BJ (cell line): ENCODE results near the gene RPL36. TPM values are rescaled to one million over a fixed set of nuclear protein-coding genes. Genes with fewer than 3 reads are reported as not detected.
"Not testable (repeated sequence)": the region's sequence is repeated elsewhere in the genome, so short reads cannot be mapped to it uniquely, and the experiment has no call there.

Experiments used
- CTCF ChIA-PET: fragments of 350-600 bp; formaldehyde crosslinking; extraction: SDS; loops from one replicate; lab custom pipeline; 2021; ENCODE audit warnings: antibody characterized with exemption, inconsistent platforms; lab: Yijun Ruan, JAX
- POLR2A ChIA-PET: fragments of 300-600 bp; sonication (Branson Sonifier 250); formaldehyde crosslinking; extraction: SDS; loops from one replicate; lab custom pipeline; 2021; ENCODE audit warnings: antibody characterized with exemption; lab: Charles Lee
- DNase-seq: peaks from one replicate; pipeline ENCODE4 v3.0.0-alpha.2; 2011; ENCODE audit warnings: low read depth
- H3K27me3 ChIP-seq: 2 replicates; pipeline ENCODE4 v1.6.0; 2011; ENCODE audit warnings: low read length; ENCODE audit not compliant: control insufficient read depth, insufficient read depth
- H3K36me3 ChIP-seq: 2 replicates; pipeline ENCODE4 v1.5.1; 2011; ENCODE audit warnings: low read length; ENCODE audit not compliant: control insufficient read depth, insufficient read depth
- H3K4me3 ChIP-seq: 2 replicates; pipeline ENCODE4 v1.5.1; 2011; ENCODE audit warnings: low read depth, mild to moderate bottlenecking, control low read depth, low read length
- polyA plus RNA-seq: library from polyadenylated mRNA; depleted of rRNA; stranded (reverse); fragments of >200 nt; gene quantifications from 2 replicates; pipeline ENCODE4 v1.2.3, GENCODE V29; 2011; rRNA removed
- TF ChIP-seq, protein P1 (sequence below): IDR thresholded peaks from 2 replicates; pipeline ENCODE4 v1.5.1; 2011; ENCODE audit warnings: low read depth, mild to moderate bottlenecking, control low read depth, inconsistent platforms, low read length, moderate library complexity; ENCODE audit not compliant: insufficient read depth

RPL36 gene
- polyA plus RNA-seq, 1 experiment = 912 TPM

GRCh38 chr19:5719961-5720790 is 30.1 kb downstream of the RPL36 start, which contains the start of the genes CATSPERD and LONP1:
Gene CATSPERD (plus strand): TSS chr19:5720637. CDS start chr19:5720738, 101 bp downstream.
Gene LONP1 (minus strand): TSS chr19:5720146. CDS start chr19:5720132, 14 bp downstream.
- Histone ChIP-seq H3K36me3 (no peaks in the 10 kb centered on the region), H3K27me3 (no peaks in the 10 kb centered on the region), H3K4me3 (peak within 1 kb of the TSS; percentile 94)
- ChIA-PET CTCF (interaction anchor here (0.6 to 2.3 kb wide), 16 partner anchors 9 to 118 kb away, joined by 3 to 12 read pairs (median 4); partner anchors contain the start of gene RPL36), POLR2A (interaction anchor here (0.5 to 0.7 kb wide), 4 partner anchors 29 to 77 kb away, joined by 3 to 4 read pairs (median 4); partner anchors contain the start of gene DUS3L)
- peak; percentile 89 for DNase-seq
- TF ChIP-seq, protein P1, sequence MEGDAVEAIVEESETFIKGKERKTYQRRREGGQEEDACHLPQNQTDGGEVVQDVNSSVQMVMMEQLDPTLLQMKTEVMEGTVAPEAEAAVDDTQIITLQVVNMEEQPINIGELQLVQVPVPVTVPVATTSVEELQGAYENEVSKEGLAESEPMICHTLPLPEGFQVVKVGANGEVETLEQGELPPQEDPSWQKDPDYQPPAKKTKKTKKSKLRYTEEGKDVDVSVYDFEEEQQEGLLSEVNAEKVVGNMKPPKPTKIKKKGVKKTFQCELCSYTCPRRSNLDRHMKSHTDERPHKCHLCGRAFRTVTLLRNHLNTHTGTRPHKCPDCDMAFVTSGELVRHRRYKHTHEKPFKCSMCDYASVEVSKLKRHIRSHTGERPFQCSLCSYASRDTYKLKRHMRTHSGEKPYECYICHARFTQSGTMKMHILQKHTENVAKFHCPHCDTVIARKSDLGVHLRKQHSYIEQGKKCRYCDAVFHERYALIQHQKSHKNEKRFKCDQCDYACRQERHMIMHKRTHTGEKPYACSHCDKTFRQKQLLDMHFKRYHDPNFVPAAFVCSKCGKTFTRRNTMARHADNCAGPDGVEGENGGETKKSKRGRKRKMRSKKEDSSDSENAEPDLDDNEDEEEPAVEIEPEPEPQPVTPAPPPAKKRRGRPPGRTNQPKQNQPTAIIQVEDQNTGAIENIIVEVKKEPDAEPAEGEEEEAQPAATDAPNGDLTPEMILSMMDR = peak; percentile 97

DNA sequence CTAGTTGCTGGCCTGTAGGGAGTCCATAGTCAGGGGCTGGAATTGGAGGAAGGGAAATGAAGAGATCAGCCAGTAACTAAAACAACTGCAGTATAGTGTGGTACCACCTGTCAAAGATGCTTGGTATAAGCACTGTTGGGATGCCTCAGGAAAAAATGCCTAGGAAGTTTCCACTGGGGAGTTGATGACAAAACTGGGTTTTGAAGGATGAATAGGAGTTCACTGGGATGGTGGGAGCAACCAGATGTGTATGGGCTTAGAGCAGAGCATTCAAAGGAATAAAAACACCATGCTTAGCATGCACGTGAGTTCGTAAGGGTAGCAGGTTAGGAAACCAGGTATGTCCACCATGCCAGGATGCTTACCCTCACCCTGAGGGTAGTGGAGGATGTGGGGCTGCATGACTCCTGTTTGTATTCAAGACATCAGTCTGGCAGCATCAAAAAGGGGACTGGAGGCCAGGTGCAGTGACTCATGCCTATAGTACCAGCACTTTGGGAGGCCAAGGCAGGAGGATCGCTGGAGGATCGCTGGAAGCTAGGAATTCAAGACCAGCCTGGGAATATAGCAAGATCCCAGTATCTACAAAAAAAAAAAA is 37.5 kb downstream of the RPL36 start:
- TF ChIP-seq, protein P1 = no peak
- DNase-seq = no peak
- no peaks in the 10 kb centered on the region for H3K36me3 ChIP-seq
- no peak overlapping the region for H3K4me3 ChIP-seq
- CTCF ChIA-PET = interaction anchor here (1.1 kb wide), 1 partner anchor 67 kb away, joined by 3 read pairs; no protein-coding TSS in a partner anchor
- H3K27me3 ChIP-seq = no peaks in the 10 kb centered on the region; the same call in 1 of the 2 replicates
- POLR2A ChIA-PET = no interaction called here

GRCh38 chr19:5733172-5733571 is 43.1 kb downstream of the RPL36 start:
- H3K36me3 ChIP-seq, H3K27me3 ChIP-seq, H3K4me3 ChIP-seq, POLR2A ChIA-PET, DNase-seq: not testable (repeated sequence)
- CTCF ChIA-PET = interaction anchor here (1.3 to 2.2 kb wide), 2 partner anchors 13 kb away, joined by 4 to 7 read pairs; partner anchors contain the start of genes CATSPERD and LONP1

GRCh38 chr19:5738423-5738822 is 48.3 kb downstream of the RPL36 start:
- H3K27me3 ChIP-seq = no peaks in the 10 kb centered on the region
- ChIA-PET CTCF (interaction anchor here (0.6 to 2.4 kb wide), 2 partner anchors 18 to 27 kb away, joined by 4 to 7 read pairs; partner anchors contain the start of genes CATSPERD and LONP1), POLR2A (interaction anchor here (0.7 kb wide), 1 partner anchor 686 kb away, joined by 4 read pairs; the partner anchor contains the start of gene KHSRP)
- TF ChIP-seq, protein P1 = no peak
- no peak overlapping the region for H3K4me3 ChIP-seq
- H3K36me3 ChIP-seq = no peaks in the 10 kb centered on the region
- DNase-seq = no peak

Other genes starting within 250 kb of the RPL36 start
- not detected in 2 replicates for gene ZNRF4, start 234.9 kb upstream of the RPL36 start, polyA plus RNA-seq
- gene TINCR, start 122.3 kb upstream of the RPL36 start, polyA plus RNA-seq = 0.07 and 0.23 TPM in 2 replicates
- 13.3 and 15.3 TPM in 2 replicates for gene SAFB2, start 67.5 kb upstream of the RPL36 start, polyA plus RNA-seq
- 20.8 and 22.3 TPM in 2 replicates for gene SAFB, start 67.2 kb upstream of the RPL36 start, polyA plus RNA-seq
- gene MICOS13, start 9.8 kb upstream of the RPL36 start, polyA plus RNA-seq = 65.2 and 67.8 TPM in 2 replicates
- gene HSD11B1L, start 9.3 kb upstream of the RPL36 start, polyA plus RNA-seq = 5.3 and 5.6 TPM in 2 replicates
- 55.4 and 77.4 TPM in 2 replicates for gene LONP1, start 29.9 kb downstream of the RPL36 start, polyA plus RNA-seq
- not detected in 2 replicates for gene CATSPERD, start 30.3 kb downstream of the RPL36 start, polyA plus RNA-seq
- gene PRR22, start 94.5 kb downstream of the RPL36 start, polyA plus RNA-seq = 0.28 and 0.53 TPM in 2 replicates
- gene DUS3L, start 100.9 kb downstream of the RPL36 start, polyA plus RNA-seq = 9.9 and 13.7 TPM in 2 replicates
- 0.20 and 0.22 TPM in 2 replicates for gene NRTN, start 114.8 kb downstream of the RPL36 start, polyA plus RNA-seq
- gene FUT6, start 149.4 kb downstream of the RPL36 start, polyA plus RNA-seq = not detected in 2 replicates
- not detected in 2 replicates for gene FUT3, start 161.2 kb downstream of the RPL36 start, polyA plus RNA-seq
- not detected in 2 replicates for gene FUT5, start 180.2 kb downstream of the RPL36 start, polyA plus RNA-seq
- gene NDUFA11, start 213.5 kb downstream of the RPL36 start, polyA plus RNA-seq = 242 and 351 TPM in 2 replicates
- 3.3 and 4.2 TPM in 2 replicates for gene VMAC, start 214.6 kb downstream of the RPL36 start, polyA plus RNA-seq
- gene CAPS, start 224.0 kb downstream of the RPL36 start, polyA plus RNA-seq = 4.3 and 5.6 TPM in 2 replicates